ENCODE results near the gene TMEM30A.

Gene TMEM30A

GRCh38 chr6:75219263-75219662 is 65.3 kb downstream of the TMEM30A start:
- H3K4me1 Mint-ChIP-seq: no peaks in the 10 kb centered on the region
- ATAC-seq (no peak), DNase-seq (no peak)
- no peaks in the 10 kb centered on the region for H3K9me3 Mint-ChIP-seq
- no peak overlapping the region for H3K4me3 Mint-ChIP-seq
- H3K27ac Mint-ChIP-seq: peak overlapping the region in 1 of 2 donors; percentile 52
- H3K27me3 Mint-ChIP-seq: peaks cover 30% of the 10 kb centered on the region

- DNase-seq (no peak), ATAC-seq (no peak)
- peak overlapping the region in 1 of 2 donors; percentile 53 for H3K27ac Mint-ChIP-seq
- H3K4me3 Mint-ChIP-seq: no peak overlapping the region
- no peaks in the 10 kb centered on the region for H3K4me1 Mint-ChIP-seq
- no peaks in the 10 kb centered on the region for H3K9me3 Mint-ChIP-seq
- peaks cover 38% of the 10 kb centered on the region for H3K27me3 Mint-ChIP-seq
These were observed 67.4 kb downstream of the TMEM30A start for GRCh38 chr6:75217193-75217592.

GRCh38 chr6:75215291-75215690 is 69.3 kb downstream of the TMEM30A start:
- no peaks in the 10 kb centered on the region for H3K9me3 Mint-ChIP-seq
- DNase-seq: no peak
- no peak overlapping the region for H3K4me3 Mint-ChIP-seq
- ATAC-seq: no peak
- H3K27ac Mint-ChIP-seq: no peak overlapping the region
- no peaks in the 10 kb centered on the region for H3K4me1 Mint-ChIP-seq
- peaks cover 52% of the 10 kb centered on the region for H3K27me3 Mint-ChIP-seq

GRCh38 chr6:75213732-75214131 is 70.9 kb downstream of the TMEM30A start:
- DNase-seq (no peak), ATAC-seq (peak; percentile 45)
- Mint-ChIP-seq H3K27ac (no peak overlapping the region), H3K4me1 (peaks cover 6% of the 10 kb centered on the region), H3K9me3 (no peaks in the 10 kb centered on the region), H3K27me3 (peaks cover 52% of the 10 kb centered on the region), H3K4me3 (no peak overlapping the region)

- H3K4me1 Mint-ChIP-seq: peaks cover 12% of the 10 kb centered on the region
- DNase-seq (no peak), ATAC-seq (no peak)
- no peaks in the 10 kb centered on the region for H3K9me3 Mint-ChIP-seq
- H3K27me3 Mint-ChIP-seq: peaks cover 54% of the 10 kb centered on the region
- H3K4me3 Mint-ChIP-seq: no peak overlapping the region
- no peak overlapping the region for H3K27ac Mint-ChIP-seq
These were observed 71.5 kb downstream of the TMEM30A start for GRCh38 chr6:75213112-75213511.

GRCh38 chr6:75211920-75212590 is 72.5 kb downstream of the TMEM30A start:
- no peak overlapping the region for H3K4me3 Mint-ChIP-seq
- no peak for ATAC-seq
- no peaks in the 10 kb centered on the region for H3K9me3 Mint-ChIP-seq
- H3K27ac Mint-ChIP-seq: no peak overlapping the region
- peaks cover 23% of the 10 kb centered on the region for H3K4me1 Mint-ChIP-seq
- peaks cover 61% of the 10 kb centered on the region for H3K27me3 Mint-ChIP-seq
- DNase-seq: no peak

GRCh38 chr6:75210885-75211739 is 73.5 kb downstream of the TMEM30A start:
- H3K27ac Mint-ChIP-seq: no peak overlapping the region
- H3K4me1 Mint-ChIP-seq: peaks cover 32% of the 10 kb centered on the region
- peaks cover 71% of the 10 kb centered on the region for H3K27me3 Mint-ChIP-seq
- DNase-seq (peak; percentile 33 to 45), ATAC-seq (no peak)
- H3K9me3 Mint-ChIP-seq: no peaks in the 10 kb centered on the region
- H3K4me3 Mint-ChIP-seq: no peak overlapping the region

GRCh38 chr6:75209184-75209723 is 75.3 kb downstream of the TMEM30A start:
- ATAC-seq (no peak), DNase-seq (no peak)
- no peak overlapping the region for H3K4me3 Mint-ChIP-seq
- H3K9me3 Mint-ChIP-seq: no peaks in the 10 kb centered on the region
- H3K4me1 Mint-ChIP-seq: peaks cover 51% of the 10 kb centered on the region
- H3K27me3 Mint-ChIP-seq: peaks cover 81% of the 10 kb centered on the region
- no peak overlapping the region for H3K27ac Mint-ChIP-seq

- Mint-ChIP-seq H3K27me3 (peaks cover 89% of the 10 kb centered on the region), H3K4me1 (peaks cover 54% of the 10 kb centered on the region), H3K4me3 (peak overlapping the region; percentile 61 to 67), H3K27ac (no peak overlapping the region), H3K9me3 (no peaks in the 10 kb centered on the region)
- ATAC-seq (peak; percentile 81), DNase-seq (peak; percentile 80 to 81)
These were observed 76.1 kb downstream of the TMEM30A start for GRCh38 chr6:75208298-75209183.

- no peak for DNase-seq
- H3K4me1 Mint-ChIP-seq: peaks cover 64% of the 10 kb centered on the region
These were observed 77.8 kb downstream of the TMEM30A start for GRCh38 chr6:75206576-75207342.

GRCh38 chr6:75205776-75206575 is 78.6 kb downstream of the TMEM30A start, which contains the start of gene COL12A1:
COL12A1 (minus strand) TSS chr6:75206053; CDS start chr6:75202792, 3,261 bp downstream.
- H3K27ac Mint-ChIP-seq: no peak within 1 kb of the TSS
- peaks cover 65% of the 10 kb centered on the region for H3K4me1 Mint-ChIP-seq
- H3K9me3 Mint-ChIP-seq: no peaks in the 10 kb centered on the region
- DNase-seq (peak; percentile 26 to 28), ATAC-seq (no peak)
- peak within 1 kb of the TSS; percentile 79 to 82 for H3K4me3 Mint-ChIP-seq
- peaks cover 94% of the 10 kb centered on the region for H3K27me3 Mint-ChIP-seq

More at GRCh38 chr6:75206576-75207342, 77.8 kb downstream of the TMEM30A start:
- Mint-ChIP-seq H3K9me3 (no peaks in the 10 kb centered on the region), H3K27me3 (peaks cover 94% of the 10 kb centered on the region), H3K4me3 (peak overlapping the region; percentile 61 to 69), H3K27ac (no peak overlapping the region)
- ATAC-seq: no peak

- peaks cover 65% of the 10 kb centered on the region for H3K4me1 Mint-ChIP-seq
- DNase-seq (peak in 1 of 2 donors; percentile 22), ATAC-seq (no peak)
- H3K27me3 Mint-ChIP-seq: peaks cover 92% of the 10 kb centered on the region
- no peak overlapping the region for H3K27ac Mint-ChIP-seq
- H3K9me3 Mint-ChIP-seq: no peaks in the 10 kb centered on the region
- H3K4me3 Mint-ChIP-seq: peak overlapping the region; percentile 79 to 82
These were observed 79.4 kb downstream of the TMEM30A start for GRCh38 chr6:75204959-75205775.

Measured in stimulated activated naive CD8-positive, alpha-beta T cell treated with anti-CD3 and anti-CD28 coated beads, Interleukin-15, amount 100 ng/mL, for 72 hours (primary cell).